Measurements from ENCODE around the gene PHKB. TPM values are rescaled to one million over a fixed set of nuclear protein-coding genes. Genes with fewer than 3 reads are reported as not detected.

The PHKB gene
- polyA plus RNA-seq, 1 experiment = 78.7 TPM

- ChIA-PET CTCF (no interaction called here), POLR2A (no interaction called here)
- H3K4me3 ChIP-seq (ENCODE audit: low read depth, low read length) = no peak overlapping the region
- DNase-seq (ENCODE audit: low read depth, low spot score) = no peak
- H3K27ac ChIP-seq (ENCODE audit: low read depth, low read length) = no peak overlapping the region
- TF ChIP-seq, protein P1, sequence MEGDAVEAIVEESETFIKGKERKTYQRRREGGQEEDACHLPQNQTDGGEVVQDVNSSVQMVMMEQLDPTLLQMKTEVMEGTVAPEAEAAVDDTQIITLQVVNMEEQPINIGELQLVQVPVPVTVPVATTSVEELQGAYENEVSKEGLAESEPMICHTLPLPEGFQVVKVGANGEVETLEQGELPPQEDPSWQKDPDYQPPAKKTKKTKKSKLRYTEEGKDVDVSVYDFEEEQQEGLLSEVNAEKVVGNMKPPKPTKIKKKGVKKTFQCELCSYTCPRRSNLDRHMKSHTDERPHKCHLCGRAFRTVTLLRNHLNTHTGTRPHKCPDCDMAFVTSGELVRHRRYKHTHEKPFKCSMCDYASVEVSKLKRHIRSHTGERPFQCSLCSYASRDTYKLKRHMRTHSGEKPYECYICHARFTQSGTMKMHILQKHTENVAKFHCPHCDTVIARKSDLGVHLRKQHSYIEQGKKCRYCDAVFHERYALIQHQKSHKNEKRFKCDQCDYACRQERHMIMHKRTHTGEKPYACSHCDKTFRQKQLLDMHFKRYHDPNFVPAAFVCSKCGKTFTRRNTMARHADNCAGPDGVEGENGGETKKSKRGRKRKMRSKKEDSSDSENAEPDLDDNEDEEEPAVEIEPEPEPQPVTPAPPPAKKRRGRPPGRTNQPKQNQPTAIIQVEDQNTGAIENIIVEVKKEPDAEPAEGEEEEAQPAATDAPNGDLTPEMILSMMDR (IDR thresholded peaks at IDR 0.05; ENCODE audit: low read depth, low read length) = no peak
- no peaks in the 10 kb centered on the region for H3K27me3 ChIP-seq (ENCODE audit: control insufficient read depth, insufficient read depth, low read length)
- H3K9me3 ChIP-seq (ENCODE audit: control insufficient read depth, insufficient read depth, low read length) = peaks cover 3% of the 10 kb centered on the region; the same call in 1 of the 2 replicates
Observed at GRCh38 chr16:47627085-47627639, 166.0 kb downstream of the PHKB start.

- H3K9me3 ChIP-seq (ENCODE audit: control insufficient read depth, insufficient read depth, low read length) = peaks cover 3% of the 10 kb centered on the region; the same call in 1 of the 2 replicates
- TF ChIP-seq, protein P1 (IDR thresholded peaks at IDR 0.05; ENCODE audit: low read depth, low read length) = no peak
- H3K27ac ChIP-seq (ENCODE audit: low read depth, low read length) = no peak overlapping the region
- ChIA-PET POLR2A (no interaction called here), CTCF (interaction anchor here (1.0 kb wide), 1 partner anchor 537 kb away, joined by 3 read pairs; no protein-coding TSS in a partner anchor)
- H3K4me3 ChIP-seq (ENCODE audit: low read depth, low read length) = no peak overlapping the region
- no peak for DNase-seq (ENCODE audit: low read depth, low spot score)
- H3K27me3 ChIP-seq (ENCODE audit: control insufficient read depth, insufficient read depth, low read length) = no peaks in the 10 kb centered on the region
Observed at GRCh38 chr16:47627721-47628120, 166.6 kb downstream of the PHKB start.

DNA sequence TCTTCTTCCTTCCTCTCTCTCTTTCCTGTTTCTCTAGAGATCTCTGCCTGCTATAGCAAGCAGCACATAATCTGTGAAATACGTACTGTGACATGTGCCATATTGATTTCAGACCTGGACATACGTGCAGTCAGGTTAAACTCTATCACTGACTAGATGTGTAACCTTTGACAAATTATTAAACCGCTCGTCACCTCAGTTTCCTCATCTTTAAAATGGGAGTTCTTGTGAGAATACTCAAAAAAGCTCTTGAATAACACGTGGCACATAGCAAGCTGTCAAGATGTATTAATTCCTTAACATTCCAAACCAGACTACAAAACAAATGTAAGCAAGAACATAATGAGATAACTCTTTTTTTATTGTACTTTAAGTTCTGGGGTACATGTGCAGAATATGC is 170.0 kb downstream of the PHKB start:
- H3K27ac ChIP-seq (ENCODE audit: low read depth, low read length) = no peak overlapping the region
- H3K4me3 ChIP-seq (ENCODE audit: low read depth, low read length) = no peak overlapping the region
- no peak for DNase-seq (ENCODE audit: low read depth, low spot score)
- no peaks in the 10 kb centered on the region for H3K27me3 ChIP-seq (ENCODE audit: control insufficient read depth, insufficient read depth, low read length)
- H3K9me3 ChIP-seq (ENCODE audit: control insufficient read depth, insufficient read depth, low read length) = peaks cover 3% of the 10 kb centered on the region; the same call in 1 of the 2 replicates
- ChIA-PET POLR2A (no interaction called here), CTCF (interaction anchor here (1.6 kb wide), 1 partner anchor 489 kb away, joined by 4 read pairs; no protein-coding TSS in a partner anchor)
- TF ChIP-seq, protein P1 (IDR thresholded peaks at IDR 0.05; ENCODE audit: low read depth, low read length) = no peak

GRCh38 chr16:47634126-47634525 is 173.0 kb downstream of the PHKB start:
- Histone ChIP-seq H3K9me3 (ENCODE audit: control insufficient read depth, insufficient read depth, low read length) (no peaks in the 10 kb centered on the region; the same call in 1 of the 2 replicates), H3K4me3 (ENCODE audit: low read depth, low read length) (no peak overlapping the region), H3K27ac (ENCODE audit: low read depth, low read length) (no peak overlapping the region), H3K27me3 (ENCODE audit: control insufficient read depth, insufficient read depth, low read length) (no peaks in the 10 kb centered on the region)
- ChIA-PET POLR2A (no interaction called here), CTCF (no interaction called here)
- TF ChIP-seq, protein P1 (IDR thresholded peaks at IDR 0.05; ENCODE audit: low read depth, low read length) = no peak
- no peak for DNase-seq (ENCODE audit: low read depth, low spot score)

GRCh38 chr16:47634727-47635126 is 173.6 kb downstream of the PHKB start:
- no peak for DNase-seq (ENCODE audit: low read depth, low spot score)
- Histone ChIP-seq H3K27ac (ENCODE audit: low read depth, low read length) (no peak overlapping the region), H3K9me3 (ENCODE audit: control insufficient read depth, insufficient read depth, low read length) (no peaks in the 10 kb centered on the region; the same call in 1 of the 2 replicates), H3K4me3 (ENCODE audit: low read depth, low read length) (no peak overlapping the region), H3K27me3 (ENCODE audit: control insufficient read depth, insufficient read depth, low read length) (no peaks in the 10 kb centered on the region)
- ChIA-PET POLR2A (no interaction called here), CTCF (interaction anchor here (0.9 to 1.1 kb wide), 2 partner anchors 420 to 523 kb away, joined by 3 read pairs; no protein-coding TSS in a partner anchor)
- TF ChIP-seq, protein P1 (IDR thresholded peaks at IDR 0.05; ENCODE audit: low read depth, low read length) = no peak
